SKM-1 (cell line): Measurements from ENCODE around the gene RALGAPA1.
A peak's percentile ranks its signal among the peaks of the same experiment; 100 is the strongest.
"Not testable (repeated sequence)": the region's sequence is repeated elsewhere in the genome, so short reads cannot be mapped to it uniquely, and the experiment has no call there.

Source experiments
- DNase-seq: peaks from one replicate; lab custom pipeline; 2025; ENCODE audit not compliant: unreplicated experiment; lab: John Stamatoyannopoulos, UW

RALGAPA1 gene

DNA sequence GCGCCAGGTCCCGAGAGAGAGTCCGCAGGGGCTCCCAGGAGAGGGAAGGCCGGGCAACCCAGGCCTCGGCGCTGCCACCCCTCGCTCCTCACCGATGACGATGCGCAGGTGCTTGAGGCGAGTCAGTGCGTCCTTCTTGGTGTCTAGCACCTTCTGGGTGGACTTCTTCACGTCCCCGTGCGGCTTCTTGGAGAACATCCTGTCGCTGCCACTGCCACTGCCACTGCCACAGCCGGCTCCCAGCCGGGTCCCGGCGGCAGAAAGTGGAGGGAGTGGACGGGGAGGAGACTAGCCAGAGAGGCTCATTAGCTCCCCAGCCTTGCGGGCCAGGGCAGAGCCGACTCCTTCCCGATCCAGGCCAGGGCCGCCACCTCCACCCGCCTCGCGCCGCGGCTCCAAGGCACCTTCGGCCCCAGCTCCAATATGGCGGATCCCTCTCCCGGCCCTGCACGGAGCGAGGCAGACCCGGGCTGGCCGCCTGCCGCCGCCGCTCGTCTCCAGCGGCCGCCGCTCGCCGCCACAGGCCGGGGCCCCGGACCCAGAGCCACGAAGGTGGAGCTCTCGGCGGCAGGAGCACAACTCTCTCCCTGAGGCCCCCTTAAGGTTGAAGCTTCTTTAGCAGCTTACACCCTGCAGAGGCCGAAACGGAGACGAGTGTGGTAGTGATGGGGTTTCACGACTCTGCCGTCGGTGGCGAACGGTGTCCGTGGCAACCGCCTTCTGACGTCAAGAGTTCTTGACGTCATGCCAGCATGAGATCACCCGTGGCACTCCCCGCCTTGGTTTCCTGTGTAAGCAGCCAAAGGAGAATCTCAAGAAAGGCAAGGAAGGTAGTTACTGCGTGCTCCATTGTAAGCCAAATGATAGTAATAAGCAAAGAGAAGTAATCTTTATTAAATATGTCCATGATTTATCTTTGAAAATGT, at the start of gene RALGAPA1:
Gene RALGAPA1, minus strand, starts transcription at position 658 of the 926 bp plus-strand sequence. Its CDS starts 460 bp downstream, at position 198.
- DNase-seq: peak; percentile 46

DNA sequence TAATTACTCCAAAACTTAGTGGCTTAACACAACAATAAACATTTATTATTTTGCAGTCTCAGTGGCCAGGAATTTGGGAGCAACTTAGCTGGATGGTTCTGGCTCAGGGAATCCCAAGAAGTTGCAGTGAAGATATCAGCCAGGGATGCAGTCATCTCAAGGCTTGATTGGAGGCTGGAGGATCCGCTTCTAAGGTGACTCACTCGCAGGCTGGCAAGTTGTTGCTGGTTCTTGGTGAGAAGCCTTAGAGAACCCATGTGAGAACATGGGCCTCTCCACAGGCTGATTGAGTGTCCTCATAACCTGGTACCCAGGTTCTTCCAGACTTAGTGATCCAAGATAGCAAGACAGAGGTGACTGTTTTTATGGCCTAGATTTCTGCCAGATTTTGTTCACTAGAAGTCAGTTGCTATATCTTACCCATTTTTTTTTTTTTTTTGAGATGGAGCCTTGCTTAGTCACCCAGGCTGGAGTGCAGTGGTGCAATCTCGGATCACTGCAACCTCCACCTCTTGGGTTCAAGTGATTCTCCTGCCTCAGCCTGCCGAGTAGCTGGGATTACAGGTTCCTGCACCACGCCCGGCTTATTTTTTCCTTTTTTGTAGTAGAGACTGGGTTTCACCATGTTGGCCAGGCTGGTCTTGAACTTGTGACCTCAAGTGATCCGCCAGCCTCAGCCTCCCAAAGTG, 49.6 kb upstream of the RALGAPA1 start:
- no peak for DNase-seq

DNA sequence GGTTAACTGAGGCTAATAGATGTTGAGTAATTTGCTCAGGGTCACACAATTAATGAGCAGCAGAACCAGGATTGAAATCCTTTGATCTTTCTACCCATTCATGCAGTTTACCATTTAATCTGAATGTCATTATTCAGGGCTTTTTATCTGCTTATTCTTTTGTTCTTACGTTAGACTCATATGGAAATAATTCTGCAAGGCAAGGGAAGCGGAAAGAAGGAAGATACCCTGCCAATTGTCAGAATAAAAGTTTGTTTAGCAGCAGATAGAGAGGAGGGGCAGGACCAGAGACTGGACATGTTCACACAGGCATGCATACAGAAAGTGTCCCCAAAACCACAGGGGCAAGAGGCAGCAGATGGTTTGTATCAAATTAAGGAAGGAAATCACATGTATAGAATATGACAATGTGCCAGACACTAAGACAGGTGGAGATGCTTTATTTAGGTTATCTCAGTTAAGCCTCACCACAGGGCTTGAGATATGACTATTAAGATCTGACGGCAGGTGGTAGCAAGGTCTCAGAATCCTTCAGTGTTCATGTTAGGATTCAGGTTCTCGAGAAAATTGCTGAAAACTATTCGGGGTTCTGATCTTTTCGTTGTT, 46.9 kb upstream of the RALGAPA1 start:
- no peak for DNase-seq

DNA sequence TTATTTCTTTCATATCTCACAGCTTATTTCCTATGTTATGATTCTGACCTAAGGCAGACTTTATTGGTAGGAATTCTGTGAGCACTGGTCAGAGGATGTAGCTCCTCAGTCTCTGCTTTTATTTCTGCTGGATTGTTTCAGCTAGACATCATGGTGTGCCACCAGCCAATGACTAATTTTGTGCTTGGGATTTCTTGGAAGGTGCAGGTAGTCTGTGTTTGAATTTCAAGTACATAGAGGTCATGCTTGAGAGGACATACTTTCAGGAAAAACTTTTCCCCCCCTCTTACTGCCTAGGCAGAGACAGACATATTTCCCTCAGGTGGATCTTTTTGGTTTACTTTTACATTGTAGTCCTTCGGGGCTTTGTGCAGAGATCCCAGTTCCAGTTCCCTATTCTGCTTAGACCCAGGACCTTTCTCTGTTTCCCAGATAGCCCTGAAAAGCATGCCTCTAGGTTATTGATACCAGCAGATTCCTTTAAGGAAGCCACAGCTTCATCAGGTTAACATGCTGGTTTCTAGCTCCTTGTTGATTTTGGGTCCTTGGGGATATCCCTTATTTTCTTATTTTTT, 45.7 kb upstream of the RALGAPA1 start:
- no peak for DNase-seq

DNA sequence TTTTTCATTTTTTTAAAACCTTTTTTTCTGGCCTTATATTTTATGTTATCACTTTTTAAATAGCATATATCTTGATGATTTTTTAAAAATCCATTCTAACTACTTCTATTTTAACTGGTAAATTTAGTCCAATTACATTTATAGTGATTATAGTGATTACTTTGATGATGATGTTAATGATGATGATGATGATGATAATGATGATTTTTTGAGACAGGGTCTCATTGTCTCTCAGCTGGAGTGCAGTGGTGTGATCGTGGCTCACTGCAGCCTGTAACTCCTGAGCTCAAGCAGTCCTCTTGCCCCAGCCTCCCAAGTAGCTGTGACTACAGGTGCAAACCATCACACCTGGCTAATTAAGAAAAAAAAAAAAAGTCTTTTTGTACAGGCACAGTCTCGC, 44.1 kb upstream of the RALGAPA1 start:
- no peak for DNase-seq

DNA sequence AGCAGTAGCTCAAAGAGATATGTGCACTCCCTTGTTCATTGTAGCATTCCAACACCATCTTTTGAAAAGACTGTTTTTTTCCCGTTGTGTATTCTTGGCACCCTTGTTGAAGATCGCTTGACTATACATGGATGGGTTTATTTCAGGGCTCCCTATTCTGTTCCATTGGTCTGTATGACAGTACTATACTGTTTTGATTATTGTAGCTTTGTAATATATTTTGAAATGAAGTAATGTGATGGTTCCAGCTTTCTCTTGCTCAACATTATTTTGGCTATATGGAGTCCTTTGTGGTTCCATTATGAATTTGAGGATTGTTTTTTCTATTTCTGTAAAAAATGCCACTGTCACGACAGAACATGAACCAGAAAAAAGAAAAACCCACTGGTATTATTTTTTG, 42.7 kb upstream of the RALGAPA1 start:
- no peak for DNase-seq

DNA sequence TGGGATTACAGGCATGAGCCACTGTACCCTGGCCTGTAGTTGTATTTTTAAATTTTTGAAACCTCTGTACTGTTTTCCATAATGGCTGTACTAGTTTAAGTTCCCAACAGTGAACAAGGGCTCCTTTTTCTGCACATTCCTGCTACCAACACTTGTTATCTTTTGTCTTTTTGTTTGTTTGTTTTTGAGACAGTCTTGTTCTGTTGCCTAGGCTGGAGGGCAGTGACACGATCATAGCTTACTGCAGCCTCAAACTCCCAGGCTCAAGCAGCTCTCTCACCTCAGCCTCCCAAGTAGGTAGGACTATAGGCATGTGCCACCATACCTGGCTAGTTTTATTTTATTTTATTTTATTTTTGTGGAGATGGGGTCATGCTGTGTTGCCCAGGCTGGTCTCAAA, 40.0 kb upstream of the RALGAPA1 start:
- no peak for DNase-seq

DNA sequence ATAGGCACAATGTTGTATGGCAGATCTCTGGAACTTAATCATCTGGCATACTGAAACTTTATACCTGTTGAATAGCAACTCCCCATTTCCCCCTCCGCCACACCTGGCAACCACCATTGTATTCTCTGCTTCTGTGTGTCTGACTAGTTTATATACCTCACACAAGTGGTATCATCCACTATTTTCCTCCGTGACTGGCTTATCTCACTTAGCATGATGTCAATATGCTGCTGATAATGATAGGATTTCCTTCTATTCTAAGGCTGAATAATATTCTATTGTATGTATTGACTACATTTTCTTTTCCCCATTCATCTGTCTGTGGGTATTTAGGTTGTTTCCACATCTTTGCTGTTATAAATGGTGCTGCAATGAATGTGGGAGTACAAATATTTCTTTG, 38.5 kb upstream of the RALGAPA1 start:
- DNase-seq: no peak

DNA sequence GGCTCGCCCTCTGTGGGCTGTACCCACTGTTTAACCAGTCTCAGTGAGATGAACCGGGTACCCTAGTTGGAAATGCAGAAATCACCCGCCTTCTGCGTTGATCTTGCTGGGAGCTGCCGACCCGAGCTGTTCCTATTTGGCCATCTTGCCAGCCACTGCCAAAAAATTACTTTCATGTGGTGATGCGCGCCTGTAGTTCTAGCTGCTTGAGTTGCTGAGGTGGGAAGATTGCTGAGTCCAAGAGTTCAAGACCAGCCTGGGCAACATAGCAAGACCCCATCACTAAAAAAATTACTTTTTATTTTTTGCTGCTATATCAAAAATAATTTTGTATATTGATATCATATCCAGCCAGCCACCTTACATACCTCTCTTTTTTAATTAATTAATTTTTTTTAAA, 35.4 kb upstream of the RALGAPA1 start:
- no peak for DNase-seq

DNA sequence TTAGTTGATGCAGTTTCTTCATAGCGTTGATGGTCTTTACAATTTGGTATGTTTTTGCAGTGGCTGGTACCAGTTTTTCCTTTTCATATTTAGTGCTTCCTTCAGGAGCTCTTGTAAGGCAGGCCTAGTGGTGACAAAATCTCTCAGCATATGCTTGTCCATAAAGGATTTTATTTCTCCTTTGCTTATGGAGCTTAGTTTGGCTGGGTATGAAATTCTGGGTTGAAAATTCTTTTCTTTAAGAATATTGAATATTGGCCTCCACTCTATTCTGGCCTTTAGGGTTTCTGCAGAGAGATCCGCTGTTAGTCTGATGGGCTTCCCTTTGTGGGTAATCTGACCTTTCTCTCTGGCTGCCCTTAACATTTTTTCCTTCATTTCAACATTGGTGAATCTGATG, 33.1 kb upstream of the RALGAPA1 start:
- DNase-seq: not testable (repeated sequence)

DNA sequence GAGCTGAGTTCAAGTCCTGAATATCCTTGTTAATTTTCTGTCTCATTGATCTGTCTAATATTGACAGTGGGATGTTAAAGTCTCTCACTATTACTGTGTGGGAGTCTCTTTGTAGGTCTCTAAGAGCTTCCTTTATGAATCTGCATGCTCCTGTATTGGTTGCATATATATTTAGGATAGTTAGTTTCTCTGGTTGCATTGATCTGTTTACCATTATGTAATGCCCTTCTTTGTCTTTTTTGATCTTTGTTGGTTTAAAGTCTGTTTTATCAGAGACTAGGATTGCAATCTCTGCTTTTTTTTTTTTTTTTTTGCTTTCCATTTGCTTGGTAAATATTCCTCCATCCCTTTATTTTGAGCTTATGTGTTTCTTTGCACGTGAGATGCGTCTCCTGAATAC, 32.6 kb upstream of the RALGAPA1 start:
- DNase-seq: not testable (repeated sequence)

DNA sequence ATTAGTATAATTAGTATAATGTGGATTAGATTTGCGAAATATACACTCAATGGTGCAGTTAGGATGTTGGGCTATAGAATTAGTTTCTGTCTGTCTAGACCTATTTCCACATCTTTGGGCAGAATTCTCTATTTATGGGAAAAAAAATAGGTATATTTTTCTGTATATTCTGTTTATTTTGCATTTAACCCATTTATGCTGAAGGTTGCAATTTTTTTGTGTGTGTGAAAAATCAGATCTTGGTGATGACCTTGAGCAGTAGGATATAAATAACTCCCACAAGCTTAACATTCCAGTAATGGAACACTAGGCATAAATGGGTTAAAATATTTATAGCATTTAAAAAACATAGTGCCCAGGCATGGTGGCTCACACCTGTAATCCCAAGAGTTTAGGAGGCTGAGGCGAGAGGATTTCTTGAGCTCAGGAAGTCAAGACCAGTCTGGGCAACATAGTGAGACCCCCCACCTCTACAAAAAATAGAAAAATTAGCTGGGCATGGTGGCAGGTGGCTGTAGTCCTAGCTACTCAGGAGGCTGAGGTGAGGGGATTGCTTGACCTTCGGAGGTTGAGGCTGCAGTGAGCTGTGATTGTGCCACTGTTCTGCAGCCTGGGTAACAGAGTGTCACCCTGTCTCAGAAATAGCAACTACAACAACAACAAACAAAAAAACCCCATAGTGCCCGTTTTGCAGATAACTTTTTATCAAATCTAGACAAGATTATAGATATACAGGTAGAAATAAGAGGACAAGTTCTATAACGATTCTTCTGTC, 26.3 kb upstream of the RALGAPA1 start:
- no peak for DNase-seq

DNA sequence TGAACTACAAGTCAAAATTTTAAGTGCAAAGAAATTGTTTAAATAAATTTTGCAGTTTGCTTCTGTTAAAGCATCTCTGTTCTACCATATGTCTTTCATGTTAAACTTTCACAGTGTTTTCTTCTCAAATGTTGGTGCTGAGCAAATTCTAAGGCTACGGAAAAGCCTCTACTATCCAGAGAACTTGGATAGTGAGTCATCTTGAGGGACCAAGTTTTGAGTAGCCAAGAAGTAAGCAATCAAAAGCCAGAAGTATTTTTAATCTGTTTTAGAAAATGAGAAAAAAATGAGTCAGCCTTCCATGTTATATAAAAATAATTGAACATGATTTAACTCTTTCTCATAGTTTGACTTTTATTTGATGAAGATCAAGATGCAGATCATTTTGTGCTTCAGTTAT, 20.4 kb upstream of the RALGAPA1 start:
- DNase-seq: no peak

DNA sequence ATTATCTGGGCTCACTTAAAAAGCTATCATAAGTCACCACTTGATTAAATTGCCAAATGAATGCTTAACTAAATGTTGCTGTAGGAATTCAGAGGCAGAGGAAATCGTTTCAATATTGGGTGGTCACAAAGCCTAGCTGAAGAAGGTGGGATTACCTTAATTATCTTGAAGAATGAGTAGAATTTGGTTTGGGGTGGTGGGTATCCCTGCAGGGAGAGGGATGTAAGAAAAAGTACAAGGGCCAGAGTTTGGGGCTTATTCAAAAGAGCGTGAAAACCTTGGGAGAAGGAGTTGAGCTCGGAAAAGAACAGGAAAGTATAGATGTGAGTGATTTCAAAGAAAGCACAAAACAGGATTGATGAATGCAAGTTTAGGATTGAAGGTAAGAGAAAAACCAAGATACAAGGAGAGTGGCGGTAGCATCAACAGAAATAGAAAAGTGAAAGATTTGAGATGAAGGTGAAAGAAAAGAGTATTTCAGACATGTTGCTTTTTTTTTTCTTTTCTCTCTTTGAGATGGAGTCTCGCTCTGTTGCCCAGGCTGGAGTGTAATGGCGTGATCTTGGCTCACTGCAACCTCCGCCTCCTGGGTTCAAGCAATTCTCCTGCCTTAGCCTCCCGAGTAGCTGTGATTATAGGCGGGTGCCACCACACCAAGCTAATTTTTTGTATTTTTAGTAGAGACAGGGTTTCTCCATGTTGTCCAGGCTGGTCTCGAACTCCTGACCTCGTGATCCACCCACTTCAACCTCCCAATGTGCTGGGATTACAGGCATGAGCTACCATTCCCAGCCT, 18.8 kb upstream of the RALGAPA1 start:
- DNase-seq: no peak

DNA sequence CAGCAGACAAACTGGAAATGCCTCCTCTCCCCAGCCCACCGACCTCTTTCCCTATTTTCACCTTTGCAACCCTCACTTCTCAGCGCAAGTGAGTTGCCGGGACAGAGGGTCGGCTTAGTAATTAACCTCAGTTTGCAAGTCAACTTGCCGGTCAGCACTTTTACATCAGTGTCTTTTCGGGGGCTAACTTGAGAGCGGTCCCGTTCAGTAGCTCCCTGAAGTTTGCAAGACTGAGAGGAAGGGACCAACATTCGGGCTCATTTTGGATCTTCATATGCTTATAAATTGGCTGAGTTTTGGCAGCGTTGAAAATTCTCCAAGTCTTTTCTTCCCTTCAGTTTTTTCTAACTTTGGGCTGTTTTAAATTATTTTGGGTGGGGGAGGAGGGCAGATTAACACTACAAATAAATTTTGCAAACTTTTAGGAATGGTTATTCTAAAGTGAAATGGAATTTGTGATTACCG, 17.9 kb upstream of the RALGAPA1 start:
- no peak for DNase-seq

DNA sequence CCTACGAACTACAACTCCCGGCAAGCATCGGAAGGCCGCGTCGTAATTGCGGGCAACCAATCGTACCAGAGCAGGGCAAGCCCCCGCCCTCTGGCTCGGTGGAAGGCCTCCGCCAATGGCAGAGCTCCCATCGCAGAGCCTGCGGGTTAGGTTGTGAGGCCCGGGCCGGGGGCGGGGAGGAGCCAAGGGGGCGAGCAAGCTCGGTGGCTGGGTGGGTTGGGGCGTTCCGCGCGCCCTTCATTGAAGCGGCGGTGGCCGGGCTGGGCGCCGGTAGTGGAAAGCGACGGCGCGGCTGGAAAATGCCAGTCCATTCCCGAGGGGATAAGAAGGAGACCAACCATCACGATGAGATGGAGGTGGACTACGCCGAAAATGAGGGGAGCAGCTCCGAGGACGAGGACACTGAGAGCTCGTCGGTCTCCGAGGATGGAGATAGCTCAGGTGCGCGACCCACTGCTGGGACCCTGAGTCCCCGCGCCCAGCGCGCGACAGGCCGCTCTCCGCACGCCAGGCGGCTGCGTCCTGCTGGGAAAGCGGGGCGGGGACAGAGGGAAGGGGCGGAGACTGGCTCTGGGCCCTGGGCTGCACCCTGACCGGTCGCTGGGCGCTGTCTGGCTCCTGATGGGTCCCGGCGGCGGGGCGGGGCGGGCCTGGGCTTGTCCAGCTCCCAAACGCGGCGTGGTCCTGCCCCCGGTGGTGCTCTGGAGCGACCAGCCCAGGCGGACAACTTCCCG, 17.3 kb upstream of the RALGAPA1 start, which contains the start of gene BRMS1L:
Gene BRMS1L, plus strand, starts transcription at position 121 of the 734 bp plus-strand sequence. Its CDS starts 179 bp downstream, at position 300.
- peak; percentile 79 for DNase-seq

DNA sequence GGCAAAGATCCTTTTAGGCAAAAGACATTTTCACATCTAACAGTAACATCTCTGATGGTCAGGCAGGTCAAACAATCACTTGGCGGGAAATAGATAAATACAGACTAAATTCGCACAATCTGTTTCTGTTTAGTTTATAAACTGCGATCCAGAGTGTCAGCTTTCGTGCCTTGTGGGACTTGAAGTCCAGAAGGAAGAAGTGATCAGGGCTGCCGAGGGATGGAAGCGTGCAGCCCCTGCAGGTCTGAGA, 16.8 kb upstream of the RALGAPA1 start:
- DNase-seq: no peak

DNA sequence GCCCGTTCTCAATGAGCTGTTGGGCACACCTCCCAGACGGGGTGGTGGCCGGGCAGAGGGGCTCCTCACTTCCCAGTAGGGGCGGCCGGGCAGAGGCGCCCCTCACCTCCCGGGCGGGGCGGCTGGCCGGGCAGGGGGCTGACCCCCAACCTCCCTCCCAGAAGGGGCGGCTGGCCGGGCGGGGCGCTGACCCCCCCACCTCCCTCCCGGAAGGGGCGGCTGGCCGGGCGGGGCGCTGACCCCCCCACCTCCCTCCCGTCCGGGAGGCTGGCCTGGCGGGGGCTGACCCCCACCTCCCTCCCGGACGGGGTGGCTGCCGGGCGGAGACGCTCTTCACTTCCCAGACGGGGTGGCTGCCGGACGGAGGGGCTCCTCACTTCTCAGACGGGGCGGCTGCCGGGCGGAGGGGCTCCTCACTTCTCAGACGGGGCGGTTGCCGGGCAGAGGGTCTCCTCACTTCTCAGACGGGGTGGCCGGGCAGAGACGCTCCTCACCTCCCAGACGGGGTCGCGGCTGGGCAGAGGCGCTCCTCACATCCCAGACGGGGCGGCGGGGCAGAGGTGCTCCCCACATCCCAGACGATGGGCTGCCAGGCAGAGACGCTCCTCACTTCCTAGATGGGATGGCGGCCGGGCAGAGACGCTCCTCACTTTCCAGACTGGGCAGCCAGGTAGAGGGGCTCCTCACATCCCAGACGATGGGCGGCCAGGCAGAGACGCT, 15.5 kb upstream of the RALGAPA1 start:
- DNase-seq: not testable (repeated sequence)

DNA sequence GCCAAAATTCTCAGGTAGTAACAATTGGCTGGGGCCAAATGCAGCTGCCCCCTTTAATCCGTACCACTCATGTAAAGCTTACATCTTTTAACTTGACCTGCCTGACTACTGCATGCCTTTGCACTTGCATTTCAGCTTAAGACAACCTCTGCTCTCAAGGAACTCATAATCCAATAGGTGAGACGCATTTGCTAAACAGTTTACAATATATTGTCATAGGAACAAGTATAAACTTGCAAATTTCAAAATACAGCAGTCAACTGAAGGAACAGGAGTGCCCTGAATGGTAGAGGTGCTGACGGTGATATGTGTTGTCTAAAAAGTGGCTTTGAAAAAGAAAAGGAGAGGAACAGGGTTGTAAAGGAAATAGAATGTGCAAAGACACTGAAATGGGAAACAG, 13.4 kb upstream of the RALGAPA1 start:
- DNase-seq: no peak
